Upper lobe of right lung (tissue), 1 donor: Measurements from ENCODE around the gene PHGDH. TPM values are rescaled to one million over a fixed set of nuclear protein-coding genes. Genes with fewer than 3 reads are reported as not detected.

Experiments
- ATAC-seq: fragments of 200-7000 bp; cut with Tn5 transposase; one replicate; pipeline ENCODE4 v1.9.1; 2020; ENCODE audit warnings: mild to moderate bottlenecking, moderate library complexity
- DNase-seq: peaks from one replicate; pipeline ENCODE4 v3.0.0-alpha.2; 2020
- H3K27ac ChIP-seq: fragments of 200-600 bp; one replicate; pipeline ENCODE4 v1.8.0; 2022
- H3K27me3 ChIP-seq: fragments of 200-600 bp; one replicate; pipeline ENCODE4 v1.8.0; 2022; ENCODE audit warnings: mild to moderate bottlenecking
- H3K36me3 ChIP-seq: fragments of 200-600 bp; one replicate; pipeline ENCODE4 v1.8.0; 2022
- H3K4me1 ChIP-seq: fragments of 200-600 bp; one replicate; pipeline ENCODE4 v1.8.0; 2022
- H3K4me3 ChIP-seq: fragments of 200-600 bp; one replicate; pipeline ENCODE4 v1.8.0; 2022; ENCODE audit warnings: mild to moderate bottlenecking
- H3K9me3 ChIP-seq: fragments of 200-600 bp; one replicate; pipeline ENCODE4 v1.8.0; 2022
- intact Hi-C: fragments of 100-400 bp; cut with DNase I; formaldehyde crosslinking; loops from one replicate; pipeline ENCODE4 v1.11.0; 2022
- total RNA-seq: library from RNA; stranded (reverse); fragmentation: NEBNext Ultra II Directional; extraction: Animal tissue kit (Norgen Biotek cat#: 25700); gene quantifications from one replicate; pipeline ENCODE4 v1.2.1, GENCODE V29; 2021
- TF ChIP-seq, protein P1 (sequence below): fragments of 200-600 bp; IDR thresholded peaks from one replicate; pipeline ENCODE4 v1.8.0; 2022; ENCODE audit warnings: antibody characterized with exemption
- donor health status: DM: no; HTN: yes; CAD: no; lungs with severe emphysema.

The PHGDH gene
- total RNA-seq, 1 donor from 2014 or later = 51.7 TPM

DNA sequence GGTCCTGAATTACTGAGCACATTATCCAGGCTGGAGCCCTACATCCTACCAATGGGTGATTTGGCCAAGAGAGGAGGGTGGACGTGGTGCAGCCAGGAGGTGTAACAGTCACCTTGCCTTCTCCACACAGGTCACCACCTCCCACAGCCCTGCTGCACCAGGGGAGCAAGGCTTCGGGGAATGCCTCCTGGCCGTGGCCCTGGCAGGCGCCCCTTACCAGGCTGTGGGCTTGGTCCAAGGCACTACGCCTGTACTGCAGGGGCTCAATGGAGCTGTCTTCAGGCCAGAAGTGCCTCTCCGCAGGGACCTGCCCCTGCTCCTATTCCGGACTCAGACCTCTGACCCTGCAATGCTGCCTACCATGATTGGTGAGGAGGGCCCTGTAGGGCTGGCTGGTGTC lies 30.9 kb downstream of the PHGDH start:
- ATAC-seq (no peak), DNase-seq (no peak)
- no peaks in the 10 kb centered on the region for H3K9me3 ChIP-seq
- no peak overlapping the region for H3K4me3 ChIP-seq
- no peaks in the 10 kb centered on the region for H3K4me1 ChIP-seq
- intact Hi-C loops = no loop called here
- no peaks in the 10 kb centered on the region for H3K36me3 ChIP-seq
- no peaks in the 10 kb centered on the region for H3K27me3 ChIP-seq
- TF ChIP-seq, protein P1, sequence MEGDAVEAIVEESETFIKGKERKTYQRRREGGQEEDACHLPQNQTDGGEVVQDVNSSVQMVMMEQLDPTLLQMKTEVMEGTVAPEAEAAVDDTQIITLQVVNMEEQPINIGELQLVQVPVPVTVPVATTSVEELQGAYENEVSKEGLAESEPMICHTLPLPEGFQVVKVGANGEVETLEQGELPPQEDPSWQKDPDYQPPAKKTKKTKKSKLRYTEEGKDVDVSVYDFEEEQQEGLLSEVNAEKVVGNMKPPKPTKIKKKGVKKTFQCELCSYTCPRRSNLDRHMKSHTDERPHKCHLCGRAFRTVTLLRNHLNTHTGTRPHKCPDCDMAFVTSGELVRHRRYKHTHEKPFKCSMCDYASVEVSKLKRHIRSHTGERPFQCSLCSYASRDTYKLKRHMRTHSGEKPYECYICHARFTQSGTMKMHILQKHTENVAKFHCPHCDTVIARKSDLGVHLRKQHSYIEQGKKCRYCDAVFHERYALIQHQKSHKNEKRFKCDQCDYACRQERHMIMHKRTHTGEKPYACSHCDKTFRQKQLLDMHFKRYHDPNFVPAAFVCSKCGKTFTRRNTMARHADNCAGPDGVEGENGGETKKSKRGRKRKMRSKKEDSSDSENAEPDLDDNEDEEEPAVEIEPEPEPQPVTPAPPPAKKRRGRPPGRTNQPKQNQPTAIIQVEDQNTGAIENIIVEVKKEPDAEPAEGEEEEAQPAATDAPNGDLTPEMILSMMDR = no peak
- no peak overlapping the region for H3K27ac ChIP-seq

DNA sequence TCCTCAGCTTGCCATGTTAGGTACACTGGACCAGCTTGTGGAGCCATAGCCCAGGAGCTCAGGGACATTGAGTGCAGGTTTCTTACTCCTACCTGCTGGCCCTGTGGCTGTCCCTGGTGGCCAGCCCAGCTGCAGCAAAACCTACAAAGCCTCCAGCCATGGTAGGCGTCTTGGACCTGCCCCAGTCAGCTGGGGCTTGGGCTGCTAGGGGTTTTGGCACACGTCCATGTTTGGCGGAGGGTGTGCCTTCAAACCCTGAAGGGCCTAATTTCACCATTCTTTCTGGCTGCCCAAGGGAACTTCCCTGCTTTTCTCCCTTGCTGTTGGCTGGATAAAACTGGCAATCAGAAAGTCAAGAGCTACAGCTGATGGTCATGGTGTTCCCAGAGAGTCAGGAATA lies 31.6 kb downstream of the PHGDH start:
- intact Hi-C loops = no loop called here
- no peak overlapping the region for H3K27ac ChIP-seq
- DNase-seq = no peak

DNA sequence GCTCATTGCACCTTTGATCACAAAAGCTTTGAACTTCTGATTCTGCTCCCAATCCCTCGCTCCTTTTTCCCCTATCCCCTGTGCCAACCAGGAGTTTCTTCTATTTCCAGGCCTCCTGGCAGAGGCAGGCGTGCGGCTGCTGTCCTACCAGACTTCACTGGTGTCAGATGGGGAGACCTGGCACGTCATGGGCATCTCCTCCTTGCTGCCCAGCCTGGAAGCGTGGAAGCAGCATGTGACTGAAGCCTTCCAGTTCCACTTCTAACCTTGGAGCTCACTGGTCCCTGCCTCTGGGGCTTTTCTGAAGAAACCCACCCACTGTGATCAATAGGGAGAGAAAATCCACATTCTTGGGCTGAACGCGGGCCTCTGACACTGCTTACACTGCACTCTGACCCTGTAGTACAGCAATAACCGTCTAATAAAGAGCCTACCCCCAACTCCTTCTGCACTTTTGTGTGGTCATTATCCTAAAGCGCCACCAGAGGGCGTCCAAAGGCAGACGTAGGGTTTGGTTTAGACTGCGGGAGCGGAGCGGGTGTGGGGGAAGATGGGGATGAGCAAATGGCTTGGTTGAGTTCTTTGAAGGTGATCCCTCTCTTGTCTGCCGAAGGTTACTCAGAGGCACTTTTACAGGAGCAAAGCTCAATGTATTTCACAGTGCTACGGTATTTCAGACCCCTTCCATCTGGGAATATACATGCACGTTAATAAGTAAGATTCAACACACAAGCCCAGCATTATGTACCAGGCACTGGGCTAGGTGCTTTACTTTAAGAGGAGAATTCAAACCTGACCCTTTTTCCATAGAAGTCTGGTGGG lies 32.3 kb downstream of the PHGDH start:
- Histone ChIP-seq H3K4me3 (no peak overlapping the region), H3K27ac (no peak overlapping the region), H3K4me1 (no peaks in the 10 kb centered on the region), H3K9me3 (no peaks in the 10 kb centered on the region), H3K27me3 (no peaks in the 10 kb centered on the region), H3K36me3 (no peaks in the 10 kb centered on the region)
- DNase-seq (no peak), ATAC-seq (peak; percentile 79)
- TF ChIP-seq, protein P1 = peak; percentile 81
- intact Hi-C loops = no loop called here

More for the DNA sequence above, 31.6 kb downstream of the PHGDH start:
- H3K36me3 ChIP-seq = no peaks in the 10 kb centered on the region
- H3K4me3 ChIP-seq = no peak overlapping the region
- TF ChIP-seq, protein P1 = no peak
- no peaks in the 10 kb centered on the region for H3K4me1 ChIP-seq
- H3K9me3 ChIP-seq = no peaks in the 10 kb centered on the region
- H3K27me3 ChIP-seq = no peaks in the 10 kb centered on the region
- no peak for ATAC-seq

DNA sequence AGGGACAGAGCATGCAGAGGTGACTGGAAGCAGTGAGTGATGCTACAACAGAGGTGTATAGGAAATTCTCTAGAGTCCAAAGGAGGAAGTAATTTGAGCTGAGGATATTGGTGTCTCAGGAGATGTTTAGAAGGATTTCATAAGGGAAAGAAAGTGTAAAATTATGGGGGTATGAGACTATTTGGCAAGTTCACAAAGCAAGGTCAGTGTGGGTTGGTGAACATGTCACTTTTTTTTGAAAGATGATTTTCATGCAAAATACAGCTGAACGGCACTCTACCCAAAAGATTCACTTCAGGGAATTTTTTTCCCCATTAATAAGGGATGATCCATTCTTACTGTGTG lies 32.8 kb downstream of the PHGDH start:
- intact Hi-C loops = no loop called here
- Histone ChIP-seq H3K27ac (no peak overlapping the region), H3K4me3 (no peak overlapping the region), H3K9me3 (no peaks in the 10 kb centered on the region), H3K36me3 (no peaks in the 10 kb centered on the region), H3K4me1 (no peaks in the 10 kb centered on the region), H3K27me3 (no peaks in the 10 kb centered on the region)
- ATAC-seq (no peak), DNase-seq (no peak)
- TF ChIP-seq, protein P1 = no peak

DNA sequence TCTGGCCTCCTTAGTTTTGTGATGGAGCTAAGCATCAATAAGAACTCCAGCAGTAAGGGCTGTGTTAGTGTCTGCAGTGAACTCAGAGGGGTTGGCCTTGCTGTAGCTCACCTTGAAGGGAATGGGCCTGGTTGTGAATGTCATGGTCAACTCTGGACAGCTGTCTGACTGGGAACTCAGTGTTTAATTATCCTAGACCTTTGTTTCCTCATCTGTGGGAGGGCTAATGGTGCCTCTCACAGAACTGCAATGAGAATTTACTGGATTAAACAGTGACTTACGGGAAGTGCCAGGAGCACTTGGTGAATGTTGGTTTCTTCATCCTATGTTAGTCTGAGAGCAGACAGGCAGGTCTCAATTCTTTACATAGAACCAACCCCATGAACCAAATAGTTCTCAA lies 33.3 kb downstream of the PHGDH start:
- DNase-seq (no peak), ATAC-seq (no peak)
- TF ChIP-seq, protein P1 = no peak
- Histone ChIP-seq H3K36me3 (no peaks in the 10 kb centered on the region), H3K27ac (no peak overlapping the region), H3K27me3 (no peaks in the 10 kb centered on the region), H3K4me1 (no peaks in the 10 kb centered on the region), H3K4me3 (no peak overlapping the region), H3K9me3 (no peaks in the 10 kb centered on the region)
- intact Hi-C loops = no loop called here
